Measurements from ENCODE around the gene U2AF2.

The U2AF2 gene

GRCh38 chr19:55677572-55678028 is 22.8 kb downstream of the U2AF2 start:
- no peak for DNase-seq

- DNase-seq, result no peak
Measured at GRCh38 chr19:55678121-55678671, 23.4 kb downstream of the U2AF2 start.

- DNase-seq, result no peak
Measured at GRCh38 chr19:55679343-55680257, 24.8 kb downstream of the U2AF2 start.

GRCh38 chr19:55680339-55681130 is 25.7 kb downstream of the U2AF2 start:
- DNase-seq, result no peak

- no peak for DNase-seq
Measured at GRCh38 chr19:55681131-55682092, 26.6 kb downstream of the U2AF2 start.

GRCh38 chr19:55683449-55684261 is 28.8 kb downstream of the U2AF2 start:
- no peak for DNase-seq

- DNase-seq, result no peak
Measured at GRCh38 chr19:55684946-55685681, 30.3 kb downstream of the U2AF2 start.

GRCh38 chr19:55685776-55686175 is 30.9 kb downstream of the U2AF2 start:
- DNase-seq, result no peak

GRCh38 chr19:55686311-55687050 is 31.6 kb downstream of the U2AF2 start:
- DNase-seq, result no peak

- no peak for DNase-seq
Measured at GRCh38 chr19:55687281-55688201, 32.7 kb downstream of the U2AF2 start.

GRCh38 chr19:55688422-55689218 is 33.8 kb downstream of the U2AF2 start:
- DNase-seq, result peak in 1 of 2 experiments; percentile 57

- no peak for DNase-seq
Measured at GRCh38 chr19:55689411-55690108, 34.7 kb downstream of the U2AF2 start.

- DNase-seq, result no peak
Measured at GRCh38 chr19:55690109-55690768, 35.4 kb downstream of the U2AF2 start.

GRCh38 chr19:55690769-55691545 is 36.1 kb downstream of the U2AF2 start:
- DNase-seq, result no peak

GRCh38 chr19:55691561-55692481 is 37.0 kb downstream of the U2AF2 start:
- DNase-seq, result no peak

Data from NCI-H187 (cell line).